Prostate gland (tissue), 2 donors: ENCODE results near the gene PIGR.

Source experiments
- CTCF ChIP-seq, 4 experiments: fragments of 200-600 bp in 2 of 4; fragments of 450-650 bp in 2 of 4; sonication (generic) in 2 of 4; IDR thresholded peaks; 1 replicate in 3 of 4; 2 replicates in 1 of 4; pipeline ENCODE4 v1.5.1; 2016 to 2019; ENCODE audit warnings: antibody characterized with exemption in 4 of 4, mild to moderate bottlenecking in 2 of 4, moderate library complexity in 2 of 4
- POLR2A ChIP-seq: fragments of 450-650 bp; IDR thresholded peaks from one replicate; pipeline ENCODE4 v1.6.1; 2016; ENCODE audit warnings: antibody characterized with exemption, mild to moderate bottlenecking
- POLR2AphosphoS5 ChIP-seq: sonication (generic); formaldehyde crosslinking; IDR thresholded peaks from one replicate; pipeline ENCODE4 v1.6.1; 2017; ENCODE audit warnings: antibody characterized with exemption

- TF ChIP-seq CTCF (IDR thresholded peaks at IDR 0.05) (no peak), POLR2AphosphoS5 (no peak), POLR2A (no peak)
Measured at GRCh38 chr1:206901944-206902343, 44.3 kb downstream of the PIGR start.
